ENCODE measurements around the gene HPGD. TPM values are rescaled to one million over a fixed set of nuclear protein-coding genes. Genes with fewer than 3 reads are reported as not detected.

Gene HPGD
- total and polyA plus RNA-seq, 2 of the 8 experiments (the other 6 are each of a cell fraction or from before 2014, with no cell fraction given) = 1.1 to 1.3 TPM

DNA sequence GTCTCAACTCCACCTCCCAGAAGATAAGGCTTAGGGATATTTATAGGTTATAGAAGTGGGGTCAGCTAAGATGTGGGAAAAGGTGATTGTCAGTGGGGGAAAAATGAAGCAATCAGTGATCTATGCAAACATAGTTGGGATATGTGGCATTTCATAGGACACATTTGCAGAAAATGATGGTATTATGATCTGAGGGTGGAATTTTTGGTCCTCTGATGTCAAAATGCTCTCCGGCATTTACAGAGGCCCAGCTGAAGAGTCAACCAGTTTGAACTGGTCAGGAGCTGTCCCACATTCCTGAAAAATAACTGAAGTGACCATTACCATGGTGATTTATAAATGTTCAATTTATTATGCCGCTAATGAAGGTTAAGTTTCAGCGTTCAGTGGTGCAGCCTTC lies 12.2 kb upstream of the HPGD start:
- no peak overlapping the region for H3K27ac ChIP-seq (ENCODE audit: low read depth, low read length)
- WGBS, 2 experiments (ENCODE audit: extremely low coverage in 1 of 2, insufficient coverage in 1 of 2, insufficient read length in 1 of 2, insufficient replicate concordance in 2 of 2, low coverage in 1 of 2, low lambda C conversion rate in 2 of 2, missing lambda C conversion rate in 1 of 2) = 98% methylated on average over 3 of the region's 3 CpGs; no CpG with 5 or more reads in 1 of the 2 experiments
- ChIA-PET POLR2A (ENCODE audit: partially characterized antibody) (no interaction called here), CTCF (ENCODE audit: partially characterized antibody) (interaction anchor here (2.5 kb wide), 1 partner anchor 23 kb away, joined by 7 read pairs; no protein-coding TSS in a partner anchor)
- TF ChIP-seq TBP (IDR thresholded peaks at IDR 0.05; ENCODE audit: low read depth, low read length) (no peak), KDM1A (IDR thresholded peaks at IDR 0.05; ENCODE audit: borderline replicate concordance, low read length) (no peak), RXRA (IDR thresholded peaks at IDR 0.05; ENCODE audit: insufficient read depth, low read depth, low read length) (no peak), RFX5 (IDR thresholded peaks at IDR 0.05; ENCODE audit: borderline replicate concordance, low read depth, low read length) (no peak), POLR2AphosphoS5 (IDR thresholded peaks at IDR 0.05; ENCODE audit: low read depth, low read length) (no peak), SIX5 (IDR thresholded peaks at IDR 0.05; ENCODE audit: low read depth, low read length) (no peak), CTCF (IDR thresholded peaks at IDR 0.05; ENCODE audit: control extremely low read depth in 1 of 3, insufficient read depth in 1 of 3, low read depth in 1 of 3, low read length in 3 of 3) (no peak)
- no peak overlapping the region for H4K91ac ChIP-seq (replicated peaks; ENCODE audit: insufficient read length, low read length)
- no peak overlapping the region for H3K4me2 ChIP-seq (ENCODE audit: insufficient read depth in 1 of 2, low read depth in 2 of 2, low read length in 2 of 2)
- H3K36me3 ChIP-seq (ENCODE audit: control insufficient read depth in 2 of 4, insufficient read depth in 4 of 4, low read length in 3 of 4) = no peaks in the 10 kb centered on the region
- H3K14ac ChIP-seq (ENCODE audit: insufficient read length) = no peak overlapping the region
- H3K27me3 ChIP-seq (replicated peaks in 1 of 4; ENCODE audit: control insufficient read depth in 3 of 4, extremely low read depth in 1 of 4, insufficient read depth in 3 of 4, low read length in 3 of 4) = peaks cover 0 to 1% (median 0%) of the 10 kb centered on the region in 4 experiments; a peak in 1 of 7 replicates
- no peaks in the 10 kb centered on the region for H4K20me1 ChIP-seq (replicated peaks in 1 of 2; ENCODE audit: control insufficient read depth in 1 of 2, insufficient read depth in 2 of 2, low read length in 2 of 2)
- H2BK20ac ChIP-seq (ENCODE audit: low read length) = no peak overlapping the region
- no peaks in the 10 kb centered on the region for H3K9me3 ChIP-seq (ENCODE audit: insufficient read depth in 2 of 2, low read depth in 1 of 2, low read length in 1 of 2)
- no peak for DNase-seq (ENCODE audit: low read depth in 1 of 2, low spot score in 2 of 2)
- H3K4me1 ChIP-seq (replicated peaks in 1 of 4; ENCODE audit: control insufficient read depth in 3 of 4, insufficient read depth in 4 of 4, low read length in 3 of 4) = no peaks in the 10 kb centered on the region; a peak in 2 of 7 replicates
- no peak overlapping the region for H2BK15ac ChIP-seq (ENCODE audit: low read length)
- no peak overlapping the region for H4K8ac ChIP-seq (ENCODE audit: extremely low read depth, insufficient read depth, low read length)
- no peaks in the 10 kb centered on the region for H3K23me2 ChIP-seq (ENCODE audit: low read depth, low read length)
- H2AK5ac ChIP-seq (ENCODE audit: low read depth, low read length) = no peak overlapping the region
- no peak for FAIRE-seq
- no peak overlapping the region for H2BK120ac ChIP-seq (replicated peaks; ENCODE audit: low read depth, low read length)
- no peak overlapping the region for H3K4me3 ChIP-seq (ENCODE audit: extremely low read depth in 1 of 4, insufficient read depth in 2 of 4, low read depth in 3 of 4, low read length in 4 of 4)
- H3K9ac ChIP-seq (replicated peaks in 1 of 4; ENCODE audit: extremely low read depth in 1 of 4, low read depth in 3 of 4, low read length in 3 of 4) = no peak overlapping the region
- no peak overlapping the region for H3K4ac ChIP-seq (replicated peaks; ENCODE audit: insufficient read length, low read depth, low read length)
- H3K79me2 ChIP-seq (ENCODE audit: control insufficient read depth in 1 of 2, insufficient read depth in 2 of 2, low read length in 2 of 2) = no peaks in the 10 kb centered on the region
- H3K18ac ChIP-seq (ENCODE audit: extremely low read depth, low read length) = no peak overlapping the region
- no peak overlapping the region for H2BK12ac ChIP-seq (ENCODE audit: low read depth, low read length)
- H2AFZ ChIP-seq (ENCODE audit: low read length) = no peak overlapping the region
- H4K5ac ChIP-seq (ENCODE audit: insufficient read length, low read depth, low read length) = no peak overlapping the region
- H3K79me1 ChIP-seq (ENCODE audit: low read depth, low read length) = no peaks in the 10 kb centered on the region
- no peak overlapping the region for H3K23ac ChIP-seq (ENCODE audit: insufficient read length)
- H3K56ac ChIP-seq (replicated peaks; ENCODE audit: insufficient read length, low read depth, low read length) = no peak overlapping the region
- no peak overlapping the region for H2BK5ac ChIP-seq (ENCODE audit: low read depth, low read length)
